Cardiac fibroblast (primary cell): ENCODE data around the gene MEGF11.
"Not testable (repeated sequence)": the region's sequence is repeated elsewhere in the genome, so short reads cannot be mapped to it uniquely, and the experiment has no call there.

Experiments used
- DNase-seq, 2 donors: peaks; one replicate each; pipeline versions ENCODE4 v3.0.0 to v3.0.0-alpha.2; 2010; ENCODE audit warnings: low read depth in 2 of 2
- H3K4me3 ChIP-seq, 2 donors: replicated peaks in 1 of 2; 1 replicate in 1 of 2; 2 replicates in 1 of 2; pipeline ENCODE4 v1.5.1; 2011; ENCODE audit warnings: low read depth in 2 of 2, low read length in 2 of 2, mild to moderate bottlenecking in 2 of 2, moderate library complexity in 1 of 2
- CTCF ChIP-seq: IDR thresholded peaks from one replicate; pipeline ENCODE4 v1.5.1; 2011; ENCODE audit warnings: low read depth, mild to moderate bottlenecking, low read length, inconsistent platforms

Gene MEGF11

GRCh38 chr15:65978110-65978509 lies 275.4 kb downstream of the MEGF11 start:
- no peak for DNase-seq
- TF ChIP-seq CTCF, result no peak
- no peak overlapping the region for H3K4me3 ChIP-seq

- not testable (repeated sequence) for H3K4me3 ChIP-seq, DNase-seq
Observed at GRCh38 chr15:65976196-65976595, 277.4 kb downstream of the MEGF11 start.

- no peak for TF ChIP-seq CTCF
- no peak for DNase-seq
- no peak overlapping the region for H3K4me3 ChIP-seq
Observed at GRCh38 chr15:65971741-65971995, 281.9 kb downstream of the MEGF11 start.

- no peak overlapping the region for H3K4me3 ChIP-seq
- TF ChIP-seq CTCF, result no peak
- peak in 1 of 2 donors; percentile 11 for DNase-seq
Observed at GRCh38 chr15:65970937-65971740, 282.4 kb downstream of the MEGF11 start.

GRCh38 chr15:65969865-65970816 lies 283.4 kb downstream of the MEGF11 start:
- no peak for DNase-seq
- H3K4me3 ChIP-seq, result no peak overlapping the region
- no peak for TF ChIP-seq CTCF

- H3K4me3 ChIP-seq, result no peak overlapping the region
- TF ChIP-seq CTCF, result no peak
- no peak for DNase-seq
Observed at GRCh38 chr15:65968511-65968910, 285.0 kb downstream of the MEGF11 start.

GRCh38 chr15:65964792-65965433 lies 288.6 kb downstream of the MEGF11 start:
- TF ChIP-seq CTCF, result no peak

More at GRCh38 chr15:65964792-65965433, 288.6 kb downstream of the MEGF11 start:
- no peak for DNase-seq
- no peak overlapping the region for H3K4me3 ChIP-seq
